Nucleus accumbens (tissue), 56 donors: Measurements from ENCODE around the gene HELZ.
"Not testable (repeated sequence)": the region's sequence is repeated elsewhere in the genome, so short reads cannot be mapped to it uniquely, and the experiment has no call there.

ENCODE experiments used
- DNase-seq, 56 donors: peaks; one replicate each; lab custom pipeline; 2025; lab: John Stamatoyannopoulos, UW

The HELZ gene

DNA sequence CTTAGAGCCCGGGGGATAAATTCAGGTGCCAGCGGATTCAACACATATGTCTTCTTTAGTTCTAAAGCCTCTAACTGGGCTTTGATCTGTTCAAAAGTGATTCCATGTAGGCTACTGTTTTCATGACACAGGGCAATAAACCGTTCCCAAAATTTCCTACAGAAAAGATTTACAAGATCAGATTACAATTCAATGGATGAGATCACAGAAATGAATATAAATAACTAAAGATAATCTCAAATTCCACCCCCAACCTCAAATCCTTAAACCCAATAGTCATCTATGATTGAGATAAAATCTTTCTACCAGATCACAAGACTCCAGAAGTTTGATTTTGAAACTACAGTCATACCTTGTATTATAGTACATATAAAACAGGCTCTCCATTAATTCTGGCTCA is 116.3 kb downstream of the HELZ start:
- DNase-seq, result no peak

DNA sequence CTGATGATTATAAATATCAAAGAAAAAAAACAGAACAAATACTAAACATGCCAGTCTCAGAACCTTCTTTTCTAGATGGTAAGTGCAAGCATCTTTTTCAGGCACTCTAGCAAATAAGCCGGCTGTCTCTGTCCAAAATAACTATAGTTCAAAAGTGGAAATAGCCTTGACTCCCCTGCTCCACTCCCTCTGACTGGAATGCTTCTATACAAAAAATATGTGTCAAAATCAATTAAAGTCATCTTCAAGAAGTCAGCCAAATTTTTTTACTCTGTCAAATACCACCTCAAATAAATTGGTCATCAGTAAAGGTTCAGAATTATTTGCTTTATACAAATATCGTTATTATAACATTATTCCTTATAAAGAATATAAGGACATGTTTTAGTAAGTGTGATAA is 117.1 kb downstream of the HELZ start:
- no peak for DNase-seq

DNA sequence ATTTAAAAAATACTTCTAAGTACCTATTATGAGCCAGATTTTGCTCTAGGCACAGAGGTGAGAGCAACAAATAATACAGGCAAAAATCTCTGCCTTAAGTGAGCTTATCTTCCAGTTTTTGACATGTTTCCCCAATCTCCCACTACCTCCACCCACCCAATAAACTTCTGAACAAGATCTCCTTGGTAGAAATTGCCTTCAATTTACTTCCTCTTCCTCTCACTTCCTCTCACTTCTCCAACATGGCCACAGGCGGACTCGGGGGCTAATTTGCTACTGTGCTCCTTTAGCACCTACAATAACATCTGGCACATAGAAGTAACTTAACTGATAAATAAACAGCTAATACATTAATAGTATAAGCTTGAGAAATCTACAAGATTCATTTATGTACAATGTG is 118.0 kb downstream of the HELZ start:
- DNase-seq, result no peak

DNA sequence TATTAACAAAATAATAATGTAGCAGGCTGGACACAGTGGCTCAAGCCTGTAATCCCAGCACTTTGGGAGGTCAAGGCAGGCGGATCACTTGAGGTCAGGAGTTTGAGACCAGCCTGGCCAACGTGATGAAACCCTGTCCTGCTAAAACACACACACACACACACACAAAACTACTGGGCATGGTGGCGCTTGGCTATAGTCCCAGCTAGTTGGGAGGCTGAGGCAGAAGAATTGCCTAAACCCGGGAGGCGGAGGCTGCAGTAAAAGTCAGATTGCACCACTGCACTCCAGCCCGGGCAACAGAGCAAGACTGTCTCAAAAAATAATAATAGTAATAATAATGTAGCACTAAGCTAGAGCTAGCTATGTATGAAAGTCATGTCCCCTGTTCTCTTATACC is 118.5 kb downstream of the HELZ start:
- not testable (repeated sequence) for DNase-seq

DNA sequence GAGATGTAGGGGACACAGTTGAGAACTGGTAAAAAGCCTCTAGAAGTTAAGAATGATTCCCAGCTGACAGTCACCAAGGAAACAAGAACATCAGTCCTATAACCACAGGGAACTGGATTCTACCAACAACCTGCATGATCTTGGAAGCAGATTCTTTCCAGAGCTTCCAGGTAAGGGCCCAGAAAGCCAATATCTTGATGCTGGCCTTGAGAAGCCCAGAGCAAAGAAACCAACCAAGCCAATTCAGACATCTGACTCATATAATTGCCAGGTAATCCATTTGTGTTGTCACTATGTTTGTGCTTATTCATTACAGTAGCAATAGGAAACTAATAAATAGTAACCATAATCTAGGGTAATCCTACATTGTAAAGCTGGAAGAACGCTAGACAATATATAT is 119.1 kb downstream of the HELZ start:
- DNase-seq, result no peak

DNA sequence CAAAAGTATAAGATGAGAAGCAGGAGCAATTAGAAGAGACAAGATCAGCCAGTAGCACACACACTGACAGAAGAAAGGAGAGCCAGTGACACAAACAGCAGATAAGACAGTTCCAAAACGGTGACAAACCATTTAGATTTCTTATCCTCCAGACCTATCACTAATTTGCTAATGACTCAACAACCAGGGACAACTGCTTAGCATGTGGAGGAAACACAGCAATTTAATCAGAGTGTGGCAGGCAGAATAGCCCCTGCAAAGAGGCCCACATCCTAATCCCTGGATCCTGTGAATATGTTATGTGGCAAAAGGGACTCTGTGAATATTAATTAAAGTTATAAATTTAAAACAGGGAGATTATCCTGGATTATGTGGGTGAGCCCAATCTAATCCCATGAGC is 119.6 kb downstream of the HELZ start:
- no peak for DNase-seq

DNA sequence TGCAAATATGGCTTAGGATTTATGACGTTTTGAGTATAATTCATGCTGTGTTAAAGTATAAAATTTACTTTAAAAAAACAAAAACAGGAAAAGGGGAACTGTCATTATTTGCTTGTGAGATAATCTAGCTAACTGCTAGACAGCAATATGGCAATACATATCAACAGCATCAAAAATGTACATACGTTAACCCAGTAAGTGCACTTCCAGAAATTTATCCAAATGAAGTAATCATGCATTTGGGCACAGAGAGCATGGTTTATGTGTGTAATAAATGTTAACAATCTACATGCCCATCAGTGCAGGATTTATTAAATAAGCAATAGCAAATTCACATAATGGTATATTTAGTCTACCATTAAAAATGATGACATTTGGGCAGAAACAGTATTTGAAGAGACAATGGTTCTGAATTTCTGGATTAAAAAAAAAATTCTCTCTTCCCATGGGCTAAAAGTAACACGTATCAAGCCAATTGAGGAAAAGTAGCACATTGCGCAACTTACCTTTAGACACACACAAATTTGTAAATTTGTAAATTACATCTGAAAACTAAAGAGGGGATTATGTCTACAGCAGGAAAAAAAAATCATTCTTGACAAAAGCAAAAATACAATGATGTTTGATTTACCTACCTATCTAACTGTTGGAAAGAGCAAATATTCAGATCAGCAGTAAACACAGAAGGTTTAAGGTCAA is 120.4 kb downstream of the HELZ start:
- DNase-seq, result no peak

DNA sequence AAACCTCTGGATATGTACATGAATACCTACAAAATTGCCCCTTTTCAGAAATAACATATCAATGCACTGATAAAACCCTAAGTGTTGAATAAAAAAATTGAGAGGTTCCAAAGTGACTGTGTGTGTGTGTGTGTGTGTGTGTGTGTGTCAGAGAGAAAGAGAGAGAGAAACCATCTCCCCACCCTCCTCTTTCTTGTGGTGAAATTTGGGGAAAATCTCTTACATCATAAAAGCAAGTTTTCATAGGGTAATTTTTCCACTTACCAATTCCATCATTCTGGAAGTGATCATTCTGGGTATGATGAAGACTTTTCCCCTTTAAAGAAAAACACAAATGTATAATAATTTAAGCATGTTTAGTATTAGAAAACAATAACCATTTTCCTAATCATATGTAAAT is 121.3 kb downstream of the HELZ start:
- no peak for DNase-seq

DNA sequence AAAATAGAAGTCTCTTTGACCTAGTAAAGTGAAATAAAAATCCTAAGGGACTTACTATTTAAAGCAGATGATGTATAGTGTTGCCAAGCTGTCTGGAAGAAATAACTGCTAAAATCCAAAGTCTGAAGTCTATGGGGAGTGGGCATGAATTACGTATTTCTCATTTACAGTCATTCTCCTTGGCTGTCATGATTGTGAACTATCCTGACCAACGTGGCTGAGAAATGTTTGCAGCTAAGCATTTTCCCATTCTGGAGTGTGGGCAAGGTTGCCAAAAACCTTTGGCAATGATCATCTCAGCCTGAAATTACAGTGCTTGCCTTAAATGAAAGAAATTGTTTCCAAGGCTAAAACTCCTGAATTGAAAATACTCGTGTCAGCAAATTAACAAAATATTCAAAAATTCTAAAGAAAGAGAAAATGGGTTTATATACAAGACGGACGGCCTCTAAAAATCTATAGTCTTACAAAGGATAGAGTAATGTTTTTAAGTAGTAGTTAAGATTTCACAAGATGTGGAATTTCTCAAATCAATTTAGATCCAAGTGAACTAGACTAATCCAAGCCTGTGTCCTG is 123.6 kb downstream of the HELZ start:
- no peak for DNase-seq

DNA sequence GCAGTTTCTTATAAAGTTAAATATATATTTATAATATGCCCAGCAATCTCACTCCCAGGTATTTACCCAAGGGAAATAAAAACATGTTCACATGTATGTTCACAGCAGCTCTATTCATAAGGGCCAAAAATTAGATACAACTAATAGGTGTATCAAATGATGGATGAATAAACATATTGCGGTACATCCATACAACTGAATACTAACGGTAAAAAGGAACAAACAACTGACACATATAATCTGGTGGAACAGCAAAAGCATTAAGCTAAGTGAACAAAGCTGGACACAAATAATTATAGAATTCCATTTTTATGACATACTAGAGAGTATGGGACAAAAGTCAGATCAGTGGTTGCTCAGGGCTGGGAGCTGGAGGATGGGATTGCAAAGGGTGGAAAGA is 125.9 kb downstream of the HELZ start:
- DNase-seq, result no peak

DNA sequence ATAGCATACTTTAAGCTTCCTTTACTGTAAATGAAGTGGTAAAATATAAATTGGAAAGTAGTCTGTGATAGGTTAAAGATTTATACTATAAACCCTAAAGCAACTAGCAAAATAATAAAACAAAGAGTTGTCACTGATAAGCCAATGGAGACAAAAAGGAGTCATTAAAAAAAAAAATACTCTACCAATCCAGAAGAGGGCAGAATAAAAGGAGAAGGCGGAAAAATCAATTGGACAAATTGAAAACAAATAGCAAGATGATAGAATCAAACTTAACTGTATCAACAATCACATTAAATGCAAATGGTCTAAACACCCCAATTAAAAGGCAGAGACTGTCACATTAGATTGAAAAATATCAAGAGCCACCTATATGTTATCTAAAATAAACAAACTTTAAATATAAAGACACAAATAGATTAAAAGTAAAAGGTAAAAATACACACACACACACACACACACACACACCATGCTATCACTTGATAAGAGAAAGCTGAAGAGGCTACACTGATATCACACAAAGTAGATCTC is 128.9 kb downstream of the HELZ start:
- no peak for DNase-seq

DNA sequence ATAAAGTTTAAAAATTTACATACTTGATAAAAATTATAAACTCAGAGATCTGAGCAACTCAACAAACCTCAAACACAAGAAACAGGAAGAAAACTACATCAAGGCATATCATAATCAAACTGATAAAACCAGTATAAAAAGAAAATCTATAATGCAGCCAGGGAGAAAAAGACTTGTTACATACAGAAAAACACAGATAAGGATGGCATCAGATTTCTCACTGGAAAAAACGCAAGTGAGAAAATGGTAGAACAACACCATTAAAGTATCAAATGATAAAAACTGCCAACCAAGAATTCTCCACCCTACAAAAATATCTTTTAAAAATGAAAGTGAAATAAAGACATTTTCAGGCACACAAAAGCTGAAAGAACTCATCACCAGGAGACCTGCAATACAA is 129.6 kb downstream of the HELZ start:
- no peak for DNase-seq

DNA sequence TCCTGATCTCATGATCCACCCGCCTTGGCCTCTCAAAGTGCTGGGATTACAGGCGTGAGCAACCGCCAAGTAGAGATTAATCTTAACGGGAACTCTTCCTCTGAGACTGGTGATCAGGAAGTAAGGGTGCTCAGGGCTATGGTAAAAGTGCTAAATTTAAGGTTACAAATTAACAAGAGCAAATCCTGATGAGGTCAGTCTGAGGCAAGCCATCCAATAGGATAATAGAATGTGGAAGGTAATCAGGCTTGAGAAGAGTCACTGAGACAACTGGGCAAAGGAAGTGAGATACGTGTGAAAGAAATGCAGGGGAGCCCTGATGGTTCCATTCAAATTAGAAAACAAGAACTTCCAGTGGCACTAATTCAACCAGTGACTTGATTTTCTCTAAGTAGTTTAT is 131.5 kb downstream of the HELZ start:
- no peak for DNase-seq

DNA sequence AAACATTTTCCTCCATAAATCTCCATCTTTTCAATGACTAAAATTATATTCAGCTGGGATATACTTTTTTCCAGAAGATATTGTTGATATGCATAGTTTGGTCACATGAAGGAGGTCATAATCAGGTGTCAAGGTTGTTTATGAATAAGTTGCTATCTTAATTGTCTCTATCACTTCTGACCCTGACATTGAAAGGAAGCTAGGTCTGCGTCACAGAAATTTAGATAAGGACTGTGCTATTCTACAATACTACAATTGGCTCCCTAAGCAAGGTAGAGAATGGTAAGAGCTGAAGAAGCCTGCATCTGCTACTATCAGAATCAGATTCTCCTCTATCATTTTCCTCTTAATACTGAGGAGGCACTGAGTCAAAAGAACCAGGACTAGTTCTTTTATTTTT is 133.2 kb downstream of the HELZ start:
- no peak for DNase-seq

DNA sequence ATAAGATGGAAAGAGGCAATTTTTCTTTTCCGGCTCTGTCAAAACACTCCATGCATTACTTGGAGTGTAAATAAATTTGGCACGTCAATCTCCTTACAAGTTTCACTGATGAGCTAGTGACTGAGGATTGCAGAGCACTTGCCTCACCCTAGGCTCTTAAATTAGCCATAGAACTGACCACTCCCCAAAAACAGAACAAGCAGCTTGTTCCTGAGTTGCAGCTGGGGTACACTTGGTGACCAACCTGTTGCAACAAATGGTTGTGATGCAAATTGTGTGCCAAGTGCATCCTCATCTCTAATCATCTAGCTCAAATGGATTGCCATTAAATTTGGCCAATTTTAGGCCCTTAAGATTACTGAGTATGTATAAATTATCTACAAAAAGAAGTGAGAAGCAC is 133.7 kb downstream of the HELZ start:
- no peak for DNase-seq

DNA sequence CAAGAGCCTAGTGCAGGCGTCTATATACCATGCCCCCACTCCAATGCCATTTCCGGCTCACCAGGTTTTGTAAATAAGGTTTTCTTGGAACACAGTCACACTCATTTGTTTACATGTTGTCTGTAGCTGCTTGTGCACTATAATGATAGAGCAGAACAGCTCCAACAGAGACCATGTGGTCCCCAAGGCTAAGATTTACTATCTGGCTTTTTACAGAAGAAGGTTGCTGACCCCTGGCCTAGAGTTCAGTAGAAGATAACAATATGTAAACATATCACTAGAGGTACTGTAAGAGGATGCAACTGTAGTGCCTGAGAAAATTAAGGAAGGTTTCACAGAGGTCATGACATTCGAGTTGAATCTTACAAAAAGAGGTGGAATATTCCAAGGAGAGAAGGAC is 134.4 kb downstream of the HELZ start:
- DNase-seq, result no peak

DNA sequence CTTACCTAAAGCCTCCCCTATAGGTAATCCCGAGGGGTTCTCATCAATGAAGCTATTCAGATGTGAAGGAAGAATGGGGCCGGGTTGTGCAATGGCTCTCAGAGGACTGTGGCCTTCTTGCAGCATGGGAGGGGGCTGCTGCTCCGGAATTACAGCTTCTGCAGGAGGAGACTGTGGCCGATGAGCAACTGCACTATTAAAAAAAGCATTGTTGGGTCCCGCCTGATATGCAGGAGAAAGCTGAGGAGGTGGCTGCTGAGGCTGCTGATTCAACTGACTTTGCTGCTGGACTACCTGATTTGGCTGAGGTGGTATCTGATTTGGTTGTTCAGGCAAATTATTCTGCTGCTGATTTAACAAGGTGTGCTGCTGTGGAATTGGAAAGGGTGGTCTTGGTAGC is 135.9 kb downstream of the HELZ start:
- DNase-seq, result peak in 4 of 56 donors; percentile 6 to 17 (median 7)

DNA sequence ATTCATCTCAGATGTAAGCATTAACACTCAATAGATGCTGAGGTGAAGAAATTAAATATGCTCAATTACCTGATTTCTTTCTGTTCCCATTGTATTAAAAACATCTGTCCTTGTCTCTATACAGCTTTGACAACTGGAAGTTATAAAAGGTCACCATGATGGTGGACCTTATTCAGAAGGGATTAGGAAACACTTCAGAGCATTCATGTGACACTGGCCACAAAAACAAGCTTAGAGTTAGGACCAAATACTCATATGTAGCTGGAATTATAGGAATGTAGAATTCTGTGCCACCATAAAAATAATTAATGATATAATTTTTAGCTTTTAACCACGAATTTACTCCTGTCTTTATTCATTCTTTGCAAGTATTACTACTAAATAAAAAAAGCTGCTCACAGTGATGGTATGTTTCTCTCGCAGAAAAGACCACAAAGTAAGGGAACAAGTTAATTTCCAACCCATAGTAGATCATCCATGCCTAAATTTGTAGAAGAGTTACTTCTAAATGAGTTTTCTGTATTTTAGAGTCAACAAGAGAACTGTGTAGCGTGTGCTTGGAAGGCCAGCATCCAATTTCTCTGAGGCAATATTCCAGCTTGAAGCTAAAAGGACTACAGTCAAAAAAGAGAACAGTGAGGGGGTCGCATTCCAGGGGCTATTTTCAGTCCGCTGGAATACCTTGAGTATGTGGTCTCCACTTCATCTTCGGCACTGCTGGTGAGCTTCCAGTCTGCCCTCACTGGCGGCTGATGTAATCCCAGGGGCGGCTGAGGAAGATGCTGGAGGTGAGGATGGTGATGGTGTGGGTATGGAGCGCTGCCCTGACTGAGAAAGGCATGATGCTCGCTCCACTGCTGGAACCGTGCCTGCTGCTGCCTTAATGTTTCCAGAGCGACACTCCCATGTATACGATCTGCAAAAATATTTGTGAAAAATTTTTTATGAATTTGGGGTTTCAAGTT is 136.9 kb downstream of the HELZ start:
- peak in 3 of 56 donors; percentile 1 to 7 (median 6) for DNase-seq

DNA sequence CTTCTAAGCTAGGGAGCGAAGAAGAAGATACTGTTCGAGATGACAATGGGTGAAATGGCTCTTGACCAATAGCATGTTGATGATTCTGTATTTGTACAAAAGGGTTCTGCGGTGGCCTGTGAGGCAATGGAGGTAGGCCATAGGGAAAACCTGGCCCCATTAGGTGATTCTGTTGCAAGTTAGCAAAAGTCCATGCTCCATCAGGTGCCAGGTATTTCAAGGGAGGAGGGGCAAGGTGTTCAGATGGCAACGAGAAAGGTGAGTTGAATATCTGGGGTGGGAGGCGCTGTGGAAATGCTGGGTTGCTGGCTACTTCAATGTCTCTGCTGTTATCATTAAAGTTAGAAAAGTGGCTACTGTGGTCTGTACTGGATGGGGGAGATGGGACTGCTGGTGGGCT is 137.8 kb downstream of the HELZ start:
- DNase-seq, result no peak

DNA sequence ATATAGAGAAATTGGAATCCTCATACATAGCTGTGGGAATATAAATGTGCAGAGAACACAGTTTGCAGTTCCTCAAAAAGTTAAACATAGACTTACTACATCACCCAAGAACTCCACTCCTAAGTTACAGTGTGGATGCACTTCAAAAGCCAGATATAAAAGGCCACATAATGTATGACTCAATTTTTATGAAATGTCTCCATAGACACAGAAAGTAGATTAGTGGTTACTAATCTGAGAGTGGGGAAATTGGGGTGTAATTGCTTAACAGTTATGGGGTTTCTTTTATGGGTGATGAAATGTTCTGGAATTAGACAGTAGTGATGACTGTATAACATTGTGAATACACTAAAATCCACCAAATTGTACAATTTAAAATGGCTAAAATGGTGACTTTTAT is 139.8 kb downstream of the HELZ start:
- no peak for DNase-seq

DNA sequence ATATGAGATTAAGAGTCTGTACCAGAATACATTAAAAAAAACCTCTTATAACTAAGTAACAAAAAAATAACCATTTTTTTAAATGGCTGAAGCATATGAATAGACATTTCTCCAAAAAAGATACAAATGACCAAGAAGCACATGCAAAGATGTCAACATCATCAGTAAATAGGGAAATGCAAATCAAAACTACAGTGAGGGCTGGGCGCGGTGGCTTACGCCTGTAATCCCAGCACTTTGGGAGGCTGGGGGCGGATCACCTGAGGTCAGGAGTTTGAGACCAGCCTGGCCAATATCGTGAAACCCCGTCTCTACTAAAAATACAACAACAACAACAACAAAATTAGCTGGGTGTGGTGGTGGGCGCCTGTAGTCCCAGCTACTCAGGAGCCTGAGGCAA is 140.4 kb downstream of the HELZ start:
- DNase-seq, result not testable (repeated sequence)
